Activated CD8-positive, alpha-beta memory T cell treated with anti-CD3 and anti-CD28 coated beads, Interleukin-2, amount 50 U/mL, for 24 hours (primary cell): ENCODE data around the gene P2RX3.
"Not testable (repeated sequence)": the region's sequence is repeated elsewhere in the genome, so short reads cannot be mapped to it uniquely, and the experiment has no call there.

Experiments used
- DNase-seq: peaks from one replicate; pipeline ENCODE4 v3.0.0-alpha.2; 2020; ENCODE audit errors: extremely low read depth

P2RX3 gene

GRCh38 chr11:57338142-57338541 is at the start of gene P2RX3:
P2RX3 (plus strand) TSS chr11:57338352; CDS start chr11:57338551, 199 bp downstream.
- DNase-seq: no peak

GRCh38 chr11:57288771-57289579 is 49.2 kb upstream of the P2RX3 start:
- no peak for DNase-seq

GRCh38 chr11:57290288-57290687 is 47.9 kb upstream of the P2RX3 start:
- no peak for DNase-seq

- DNase-seq: no peak
Measured at GRCh38 chr11:57294225-57295131, 43.7 kb upstream of the P2RX3 start.

DNA sequence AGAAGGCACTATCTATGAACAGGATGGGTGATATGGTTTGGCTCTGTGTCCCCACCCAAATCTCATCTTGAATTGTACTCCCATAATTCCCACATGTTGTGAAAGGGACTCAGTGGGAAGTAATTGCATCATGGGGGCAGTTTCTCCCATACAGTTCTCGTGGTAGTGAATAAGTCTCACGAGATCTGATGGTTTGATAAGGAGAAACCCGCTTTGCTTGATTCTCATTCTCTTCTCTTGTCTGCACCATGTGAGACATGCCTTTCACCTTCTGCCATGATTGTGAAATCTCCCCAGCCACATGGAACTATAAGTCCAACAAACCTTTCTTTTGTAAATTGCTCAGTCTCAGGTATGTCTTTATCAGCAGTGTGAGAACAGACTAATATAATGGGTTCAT is 41.9 kb upstream of the P2RX3 start:
- DNase-seq: not testable (repeated sequence)

DNA sequence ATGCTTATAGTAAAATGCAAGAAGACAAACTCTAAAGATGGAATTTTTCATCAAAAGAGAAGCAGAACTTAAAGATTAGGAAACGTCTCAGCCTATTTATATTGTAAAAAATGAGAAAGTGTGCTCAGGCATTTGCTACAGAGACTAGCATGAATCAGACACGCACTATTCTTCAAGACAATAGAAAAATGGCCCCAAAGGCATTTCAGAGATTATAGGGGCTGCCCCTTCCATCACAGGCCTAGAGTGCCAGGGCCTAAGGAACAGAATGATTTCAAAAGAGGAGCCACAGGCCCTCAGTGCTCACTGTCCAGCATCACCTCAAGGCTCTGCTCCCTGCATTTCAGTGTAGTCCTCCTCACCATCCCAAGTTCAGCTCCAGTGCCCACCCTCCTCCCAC is 40.9 kb upstream of the P2RX3 start:
- DNase-seq: no peak

- DNase-seq: no peak
Measured at GRCh38 chr11:57299150-57299737, 38.9 kb upstream of the P2RX3 start.

- DNase-seq: no peak
Measured at GRCh38 chr11:57300785-57301184, 37.4 kb upstream of the P2RX3 start.

GRCh38 chr11:57301711-57302423 is 36.3 kb upstream of the P2RX3 start:
- no peak for DNase-seq

DNA sequence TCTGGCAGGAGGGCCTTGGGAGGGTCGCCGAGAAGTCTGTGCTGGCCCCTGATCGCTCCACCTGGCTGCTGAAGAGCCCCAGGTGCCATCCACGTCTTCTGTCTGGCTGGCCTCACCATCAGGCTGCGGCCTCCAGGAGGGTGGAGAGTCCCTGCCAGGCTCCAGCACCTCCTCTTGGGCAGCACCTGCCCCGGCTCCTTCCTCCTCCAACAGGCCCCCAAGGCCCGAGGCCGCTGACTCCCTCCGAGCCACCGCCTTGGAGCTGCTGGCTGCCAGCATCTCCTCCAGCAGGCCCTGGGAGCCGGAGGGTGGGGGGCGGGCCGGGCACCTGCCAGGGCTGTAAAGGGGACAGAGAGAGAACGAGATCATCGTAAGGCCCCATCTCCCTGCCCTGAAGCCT is 35.7 kb upstream of the P2RX3 start:
- DNase-seq: no peak

DNA sequence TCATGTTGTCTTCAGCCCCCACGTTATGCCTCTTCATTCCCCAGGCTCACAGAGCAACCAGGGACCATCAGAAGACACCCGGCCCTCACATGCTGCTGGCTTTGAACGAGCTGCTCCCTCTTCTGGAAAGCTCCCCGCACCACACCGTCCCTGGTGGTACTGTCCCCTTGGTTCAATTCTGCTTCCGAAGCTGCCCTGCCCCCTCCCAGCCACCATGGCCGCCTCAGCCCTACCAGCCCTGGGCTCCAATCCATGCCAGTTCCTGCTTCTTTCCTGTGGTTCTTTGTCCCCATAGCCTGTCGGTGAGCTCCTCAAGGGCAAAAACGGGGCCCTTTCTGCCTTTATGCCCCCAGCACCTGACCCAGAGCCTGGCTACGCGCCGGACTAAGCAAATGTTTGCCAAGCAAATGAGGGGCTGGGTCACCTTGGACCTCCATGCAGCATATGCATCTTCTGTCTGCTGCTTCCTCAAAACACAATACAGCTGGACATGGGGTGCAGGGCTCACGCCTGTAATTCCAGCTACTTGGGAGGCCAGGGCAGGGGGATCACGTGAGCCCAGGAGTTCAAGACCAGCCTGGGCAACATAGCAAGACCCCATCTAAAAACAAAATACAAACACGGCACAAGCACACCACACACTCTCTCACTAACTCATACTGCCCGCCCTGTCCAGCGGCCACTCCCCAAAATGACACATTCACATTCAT is 34.7 kb upstream of the P2RX3 start:
- DNase-seq: no peak

- DNase-seq: no peak
Measured at GRCh38 chr11:57303990-57304579, 34.1 kb upstream of the P2RX3 start.

DNA sequence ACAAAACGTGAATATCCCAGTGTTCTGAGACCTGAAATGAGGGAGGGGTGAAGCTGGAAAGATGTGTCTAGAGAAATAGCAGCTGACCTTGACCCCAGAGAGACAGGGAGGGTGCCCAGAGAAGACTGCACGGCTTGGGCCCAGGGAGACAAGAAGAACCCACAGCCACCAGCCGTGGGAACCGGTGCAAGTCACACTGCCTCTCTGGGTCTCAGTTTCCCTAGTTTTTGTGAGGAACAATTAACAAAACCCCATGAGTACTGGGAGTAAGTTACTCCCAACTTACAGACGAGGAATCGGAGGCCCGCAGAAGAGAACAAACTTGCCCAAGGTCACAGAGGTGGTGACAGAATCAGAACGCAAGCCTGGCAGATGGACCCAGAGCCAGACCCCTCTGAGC is 32.6 kb upstream of the P2RX3 start:
- DNase-seq: no peak

- DNase-seq: no peak
Measured at GRCh38 chr11:57306161-57306876, 31.8 kb upstream of the P2RX3 start.

DNA sequence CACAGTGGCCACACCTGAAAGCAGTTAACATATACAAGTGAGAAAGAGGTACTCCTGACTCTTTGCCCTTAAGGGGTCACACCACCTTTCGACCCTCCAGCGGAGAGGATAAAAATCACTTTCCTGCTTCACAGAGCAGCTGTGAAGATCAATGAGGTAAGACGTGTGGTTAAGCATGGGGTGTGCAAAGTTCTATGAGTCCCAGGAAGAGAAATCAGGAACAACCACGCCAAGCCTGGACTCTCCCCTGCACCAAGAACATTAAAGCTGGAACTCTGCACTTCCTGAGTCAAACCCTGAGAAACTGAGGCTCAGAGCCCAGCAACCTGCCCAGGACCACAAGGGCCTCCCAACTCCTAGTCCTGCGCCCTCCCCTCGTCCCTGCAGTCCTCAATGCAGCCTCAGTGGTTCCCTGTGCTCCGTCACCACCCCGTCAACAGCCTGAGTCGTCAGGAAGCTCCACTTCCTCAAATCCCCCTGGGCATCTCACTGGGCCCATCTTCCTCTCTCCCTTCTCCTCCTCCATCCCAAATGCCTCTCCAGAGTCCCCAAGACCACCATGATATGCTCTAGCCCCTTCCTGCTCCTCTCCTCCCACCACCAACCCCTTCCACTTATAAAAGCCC is 31.1 kb upstream of the P2RX3 start:
- no peak for DNase-seq

GRCh38 chr11:57307666-57308270 is 30.4 kb upstream of the P2RX3 start:
- DNase-seq: no peak

DNA sequence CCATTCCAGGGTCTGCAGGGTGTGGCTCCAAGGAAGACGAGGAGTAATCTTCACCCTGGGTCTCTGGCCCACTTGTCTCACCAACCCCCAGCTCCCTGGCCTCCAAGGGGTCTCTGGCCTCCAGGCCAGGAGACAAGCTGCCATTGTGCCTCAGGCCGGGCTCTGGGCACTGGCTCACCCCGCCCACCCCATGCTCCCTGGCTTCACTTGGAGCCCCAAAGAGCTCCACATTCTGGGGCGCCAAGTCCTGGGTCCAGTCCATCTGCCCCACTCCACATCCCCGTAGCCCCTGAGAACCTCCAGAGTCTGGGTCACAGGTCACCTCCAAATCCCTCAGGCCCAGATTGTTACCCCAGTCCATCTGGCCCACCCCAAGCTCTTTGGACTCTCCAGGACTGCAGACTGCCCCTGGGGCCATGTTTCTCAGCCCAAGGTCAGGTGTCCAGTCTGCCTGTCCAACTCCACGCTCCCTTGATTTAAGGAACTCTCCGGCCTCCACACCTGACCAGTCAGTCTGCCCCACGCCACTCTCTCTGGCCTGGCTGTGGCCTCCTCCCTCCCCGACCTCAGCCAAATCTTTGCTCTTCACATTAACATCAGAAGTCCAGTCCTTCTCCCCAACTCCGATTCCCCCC is 29.6 kb upstream of the P2RX3 start:
- DNase-seq: no peak
